Activated CD4-positive, CD25-positive, alpha-beta regulatory T cell treated with anti-CD3 and anti-CD28 coated beads, Interleukin-2, amount 50 U/mL, for 72 hours (primary cell): ENCODE results near the gene DCDC2C.

Source experiments
- DNase-seq: peaks from one replicate; pipeline ENCODE4 v3.0.0; 2021

DCDC2C gene

GRCh38 chr2:3747032-3747654 is 43.8 kb downstream of the DCDC2C start:
- no peak for DNase-seq

- DNase-seq: no peak
Observed at GRCh38 chr2:3747826-3748225, 44.5 kb downstream of the DCDC2C start.

- DNase-seq: no peak
Observed at GRCh38 chr2:3749201-3749600, 45.8 kb downstream of the DCDC2C start.

GRCh38 chr2:3751251-3751650 is 47.9 kb downstream of the DCDC2C start:
- no peak for DNase-seq

- no peak for DNase-seq
Observed at GRCh38 chr2:3751806-3752205, 48.4 kb downstream of the DCDC2C start.

- no peak for DNase-seq
Observed at GRCh38 chr2:3752376-3752775, 49.0 kb downstream of the DCDC2C start.

GRCh38 chr2:3753561-3753960 is 50.2 kb downstream of the DCDC2C start:
- DNase-seq: no peak

- no peak for DNase-seq
Observed at GRCh38 chr2:3754280-3754679, 50.9 kb downstream of the DCDC2C start.

- no peak for DNase-seq
Observed at GRCh38 chr2:3754795-3755194, 51.4 kb downstream of the DCDC2C start.

- no peak for DNase-seq
Observed at GRCh38 chr2:3755277-3755676, 51.9 kb downstream of the DCDC2C start.

- DNase-seq: no peak
Observed at GRCh38 chr2:3756306-3756705, 52.9 kb downstream of the DCDC2C start.

- DNase-seq: no peak
Observed at GRCh38 chr2:3758906-3759305, 55.5 kb downstream of the DCDC2C start.

- DNase-seq: no peak
Observed at GRCh38 chr2:3759331-3759730, 56.0 kb downstream of the DCDC2C start.

GRCh38 chr2:3759761-3760160 is 56.4 kb downstream of the DCDC2C start:
- no peak for DNase-seq

GRCh38 chr2:3761272-3761671 is 57.9 kb downstream of the DCDC2C start:
- no peak for DNase-seq

GRCh38 chr2:3762771-3763447 is 59.5 kb downstream of the DCDC2C start:
- no peak for DNase-seq

- DNase-seq: no peak
Observed at GRCh38 chr2:3766824-3767223, 63.4 kb downstream of the DCDC2C start.

- no peak for DNase-seq
Observed at GRCh38 chr2:3768960-3769765, 65.8 kb downstream of the DCDC2C start.

GRCh38 chr2:3769766-3770165 is 66.4 kb downstream of the DCDC2C start:
- DNase-seq: no peak

GRCh38 chr2:3770724-3771415 is 67.5 kb downstream of the DCDC2C start:
- no peak for DNase-seq

- DNase-seq: no peak
Observed at GRCh38 chr2:3771576-3771975, 68.2 kb downstream of the DCDC2C start.

- DNase-seq: no peak
Observed at GRCh38 chr2:3774336-3774735, 71.0 kb downstream of the DCDC2C start.

GRCh38 chr2:3776311-3776710 is 72.9 kb downstream of the DCDC2C start:
- DNase-seq: no peak
